HepG2 (cell line): Measurements from ENCODE around the gene DNM3. TPM values are rescaled to one million over a fixed set of nuclear protein-coding genes. Genes with fewer than 3 reads are reported as not detected.
A peak's percentile ranks its signal among the peaks of the same experiment; 100 is the strongest.

Experiments used
- ATF7-NPFF ChIP-seq: sonication (generic); formaldehyde crosslinking; IDR thresholded peaks from 2 replicates; pipeline ENCODE4 v1.8.1; 2023; ENCODE audit warnings: mild to moderate bottlenecking, low read depth, missing genetic modification reagents, moderate library complexity
- ATRX ChIP-seq: sonication (generic); formaldehyde crosslinking; IDR thresholded peaks from 2 replicates; pipeline ENCODE4 v1.4.0; 2020; ENCODE audit warnings: missing genetic modification reagents, borderline replicate concordance
- BHLHE40 ChIP-seq: IDR thresholded peaks from 2 replicates; pipeline ENCODE4 v1.6.1; 2011; ENCODE audit warnings: low read length, improper control_type of control experiment
- CAMTA2 ChIP-seq: sonication (generic); formaldehyde crosslinking; IDR thresholded peaks from 2 replicates; pipeline ENCODE4 v1.4.0; 2020; ENCODE audit warnings: mild to moderate bottlenecking, missing genetic modification reagents, borderline replicate concordance
- DMAP1 ChIP-seq: IDR thresholded peaks from 2 replicates; pipeline ENCODE4 v1.6.1; 2016
- ESRRA ChIP-seq: sonication (generic); formaldehyde crosslinking; IDR thresholded peaks from 2 replicates; pipeline ENCODE4 v1.5.1; 2020; ENCODE audit warnings: mild to moderate bottlenecking, low read depth, missing genetic modification reagents
- HCFC1 ChIP-seq: fragments of 150-350 bp; IDR thresholded peaks from 2 replicates; pipeline ENCODE4 v1.6.1; 2014; ENCODE audit warnings: low read depth, low read length
- KDM4B ChIP-seq: sonication (generic); formaldehyde crosslinking; IDR thresholded peaks from 2 replicates; pipeline ENCODE4 v1.4.0; 2020; ENCODE audit warnings: missing genetic modification reagents
- PAWR ChIP-seq: sonication (generic); formaldehyde crosslinking; IDR thresholded peaks from 2 replicates; pipeline ENCODE4 v1.4.0; 2020; ENCODE audit warnings: missing genetic modification reagents, mild to moderate bottlenecking, borderline replicate concordance
- SETDB1 ChIP-seq: sonication (generic); formaldehyde crosslinking; IDR thresholded peaks from 2 replicates; pipeline ENCODE4 v1.5.1; 2020; ENCODE audit warnings: missing genetic modification reagents, mild to moderate bottlenecking, borderline replicate concordance
- SMYD3 ChIP-seq: sonication (generic); formaldehyde crosslinking; IDR thresholded peaks from 2 replicates; pipeline ENCODE4 v1.8.1; 2023; ENCODE audit warnings: mild to moderate bottlenecking, missing genetic modification reagents
- SRY ChIP-seq: sonication (generic); formaldehyde crosslinking; IDR thresholded peaks from 2 replicates; pipeline ENCODE4 v1.8.0; 2022; ENCODE audit warnings: mild to moderate bottlenecking, missing genetic modification reagents
- TAF1 ChIP-seq: sonication (generic); formaldehyde crosslinking; IDR thresholded peaks from 2 replicates; pipeline ENCODE4 v1.4.0; 2020; ENCODE audit warnings: missing genetic modification reagents
- ZNF17 ChIP-seq: sonication (generic); formaldehyde crosslinking; IDR thresholded peaks from 2 replicates; pipeline ENCODE4 v1.5.0; 2020; ENCODE audit warnings: mild to moderate bottlenecking, missing genetic modification reagents
- ZNF230 ChIP-seq: sonication (generic); formaldehyde crosslinking; IDR thresholded peaks from 2 replicates; pipeline ENCODE4 v1.4.0; 2020; ENCODE audit warnings: mild to moderate bottlenecking, missing genetic modification reagents
- ZNF589 ChIP-seq: sonication (generic); formaldehyde crosslinking; conservative IDR thresholded peaks from 2 replicates; pipeline ENCODE4 v1.8.0; 2022; ENCODE audit warnings: mild to moderate bottlenecking, moderate library complexity, missing genetic modification reagents
- ZNF616 ChIP-seq: sonication (generic); formaldehyde crosslinking; IDR thresholded peaks from 2 replicates; pipeline ENCODE4 v1.5.0; 2020; ENCODE audit warnings: low read depth, mild to moderate bottlenecking, missing genetic modification reagents
- polyA plus RNA-seq, 8 experiments: library from polyadenylated mRNA; depleted of rRNA in 3 of 8; stranded (reverse) in 7 of 8; unstranded in 1 of 8; fragments of >200 nt; fragmentation: Illumina TruSeq in 4 of 8; extraction: Trizol in 4 of 8; gene quantifications; 2 replicates each; pipeline versions ENCODE4 v1.2.1 to v1.2.3, GENCODE V29; 2011 to 2016; ENCODE audit warnings: low read depth in 4 of 8, missing spikeins in 1 of 8, mixed read lengths in 1 of 8; ENCODE audit not compliant: insufficient read depth in 1 of 8
- total RNA-seq, 5 experiments: library from RNA; depleted of rRNA; stranded (reverse); fragments of >200 nt; fragmentation: Illumina TruSeq; extraction: Trizol; gene quantifications; 2 replicates each; pipeline ENCODE4 v1.2.3, GENCODE V29; 2016; ENCODE audit warnings: low read depth in 1 of 5
- TF ChIP-seq, protein P1 (sequence below): IDR thresholded peaks from 2 replicates; pipeline ENCODE4 v1.6.1; 2012; ENCODE audit warnings: low read depth, low read length, improper control_type of control experiment
- TF ChIP-seq, protein P2 (sequence below): sonication (generic); formaldehyde crosslinking; IDR thresholded peaks from 2 replicates; pipeline ENCODE4 v1.5.0; 2020; ENCODE audit warnings: missing genetic modification reagents, mild to moderate bottlenecking, borderline replicate concordance
- TF ChIP-seq, protein P3 (sequence below): sonication (generic); formaldehyde crosslinking; IDR thresholded peaks from 2 replicates; pipeline ENCODE4 v1.8.1; 2023; ENCODE audit warnings: mild to moderate bottlenecking, missing genetic modification reagents
- TF ChIP-seq, protein P4 (sequence below): fragments of 450-650 bp; IDR thresholded peaks from 2 replicates; pipeline ENCODE4 v1.6.1; 2017; ENCODE audit warnings: mild to moderate bottlenecking
- TF ChIP-seq, protein P5 (sequence below): sonication (generic); formaldehyde crosslinking; IDR thresholded peaks from 2 replicates; pipeline ENCODE4 v1.8.1; 2023; ENCODE audit warnings: mild to moderate bottlenecking, inconsistent platforms, moderate library complexity, missing genetic modification reagents, borderline replicate concordance

Gene DNM3
- total and polyA plus RNA-seq, 2 of the 13 experiments (the other 11 are each of a cell fraction or from before 2014, with no cell fraction given) = 0.05 TPM; not detected in 1

DNA sequence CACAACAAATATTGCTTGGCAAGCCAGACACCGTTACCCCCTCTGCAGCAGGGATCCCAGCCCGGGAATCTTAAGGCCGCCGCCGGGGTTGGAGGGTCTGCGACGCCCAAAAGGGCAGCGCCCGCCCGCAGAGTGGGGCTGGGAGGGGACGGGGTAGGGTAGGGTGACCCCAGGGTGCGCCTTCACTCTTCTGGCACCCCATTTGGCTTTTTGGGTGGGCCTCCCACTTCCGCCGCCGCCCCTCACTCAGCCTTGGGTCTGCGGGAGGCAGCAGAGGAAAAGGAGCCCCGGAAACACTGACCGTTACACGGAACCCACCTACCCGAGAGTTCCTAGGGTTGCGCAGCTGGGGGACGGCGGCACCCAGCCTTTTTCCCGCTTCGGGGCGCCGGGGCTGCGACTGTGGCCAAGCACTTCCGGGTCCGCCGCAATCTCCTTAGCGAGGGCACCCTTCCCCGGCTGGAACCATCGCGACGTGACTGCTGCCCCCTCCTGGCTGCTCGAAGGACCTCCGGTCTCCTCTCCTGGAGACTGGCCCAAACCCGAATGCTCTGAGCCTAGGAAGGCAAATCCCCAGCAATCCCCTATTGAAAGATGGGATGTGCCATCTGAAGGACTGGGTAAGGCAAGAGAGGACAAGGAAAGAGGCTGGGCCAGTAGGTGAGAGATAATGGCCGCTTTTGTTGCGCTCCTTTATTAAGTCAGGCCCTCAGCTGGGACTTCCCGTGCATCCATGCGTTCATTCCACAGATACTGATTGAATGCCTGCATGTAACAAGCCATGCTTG lies 602.6 kb downstream of the DNM3 start, which contains the start of gene PIGC (continued):
- TF ChIP-seq, protein P1, sequence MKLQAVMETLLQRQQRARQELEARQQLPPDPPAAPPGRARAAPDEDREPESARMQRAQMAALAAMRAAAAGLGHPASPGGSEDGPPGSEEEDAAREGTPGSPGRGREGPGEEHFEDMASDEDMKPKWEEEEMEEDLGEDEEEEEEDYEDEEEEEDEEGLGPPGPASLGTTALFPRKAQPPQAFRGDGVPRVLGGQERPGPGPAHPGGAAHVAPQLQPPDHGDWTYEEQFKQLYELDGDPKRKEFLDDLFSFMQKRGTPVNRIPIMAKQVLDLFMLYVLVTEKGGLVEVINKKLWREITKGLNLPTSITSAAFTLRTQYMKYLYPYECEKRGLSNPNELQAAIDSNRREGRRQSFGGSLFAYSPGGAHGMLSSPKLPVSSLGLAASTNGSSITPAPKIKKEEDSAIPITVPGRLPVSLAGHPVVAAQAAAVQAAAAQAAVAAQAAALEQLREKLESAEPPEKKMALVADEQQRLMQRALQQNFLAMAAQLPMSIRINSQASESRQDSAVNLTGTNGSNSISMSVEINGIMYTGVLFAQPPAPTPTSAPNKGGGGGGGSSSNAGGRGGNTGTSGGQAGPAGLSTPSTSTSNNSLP = no peak
- TF ChIP-seq ZNF230 (peak; percentile 88; the same call in 1 of the 2 replicates), HCFC1 (peak; percentile 28; the same call in 1 of the 2 replicates), BHLHE40 (no peak), ZNF589 (CRISPR knock-in tag) (no peak), ATF7-NPFF (CRISPR knock-in tag) (0 out of 2 replicates have a peak, but pooled peaks have one; percentile 23), PAWR (0 out of 2 replicates have a peak, but pooled peaks have one; percentile 32), SMYD3 (CRISPR knock-in tag) (no peak), SRY (CRISPR knock-in tag) (peak; percentile 73; the same call in 1 of the 2 replicates), KDM4B (CRISPR knock-in tag) (peak; percentile 88; the same call in 1 of the 2 replicates), TAF1 (CRISPR knock-in tag) (peak; percentile 80), SETDB1 (CRISPR knock-in tag) (peak; percentile 40; the same call in 1 of the 2 replicates), ZNF616 (CRISPR knock-in tag) (no peak), ATRX (CRISPR knock-in tag) (no peak), ZNF17 (CRISPR knock-in tag) (no peak), ESRRA (no peak), DMAP1 (CRISPR knock-in tag) (peak; percentile 76; the same call in 1 of the 2 replicates), CAMTA2 (CRISPR knock-in tag) (no peak; the same call in 1 of the 2 replicates)
- TF ChIP-seq, protein P2, sequence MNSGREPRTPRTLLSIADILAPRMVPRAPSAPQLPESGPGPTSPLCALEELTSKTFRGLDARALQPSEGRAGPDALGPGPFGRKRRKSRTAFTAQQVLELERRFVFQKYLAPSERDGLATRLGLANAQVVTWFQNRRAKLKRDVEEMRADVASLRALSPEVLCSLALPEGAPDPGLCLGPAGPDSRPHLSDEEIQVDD (CRISPR knock-in tag) = no peak; the same call in 1 of the 2 replicates
- TF ChIP-seq, protein P3, sequence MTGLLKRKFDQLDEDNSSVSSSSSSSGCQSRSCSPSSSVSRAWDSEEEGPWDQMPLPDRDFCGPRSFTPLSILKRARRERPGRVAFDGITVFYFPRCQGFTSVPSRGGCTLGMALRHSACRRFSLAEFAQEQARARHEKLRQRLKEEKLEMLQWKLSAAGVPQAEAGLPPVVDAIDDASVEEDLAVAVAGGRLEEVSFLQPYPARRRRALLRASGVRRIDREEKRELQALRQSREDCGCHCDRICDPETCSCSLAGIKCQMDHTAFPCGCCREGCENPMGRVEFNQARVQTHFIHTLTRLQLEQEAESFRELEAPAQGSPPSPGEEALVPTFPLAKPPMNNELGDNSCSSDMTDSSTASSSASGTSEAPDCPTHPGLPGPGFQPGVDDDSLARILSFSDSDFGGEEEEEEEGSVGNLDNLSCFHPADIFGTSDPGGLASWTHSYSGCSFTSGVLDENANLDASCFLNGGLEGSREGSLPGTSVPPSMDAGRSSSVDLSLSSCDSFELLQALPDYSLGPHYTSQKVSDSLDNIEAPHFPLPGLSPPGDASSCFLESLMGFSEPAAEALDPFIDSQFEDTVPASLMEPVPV (CRISPR knock-in tag) = no peak
- TF ChIP-seq, protein P4, sequence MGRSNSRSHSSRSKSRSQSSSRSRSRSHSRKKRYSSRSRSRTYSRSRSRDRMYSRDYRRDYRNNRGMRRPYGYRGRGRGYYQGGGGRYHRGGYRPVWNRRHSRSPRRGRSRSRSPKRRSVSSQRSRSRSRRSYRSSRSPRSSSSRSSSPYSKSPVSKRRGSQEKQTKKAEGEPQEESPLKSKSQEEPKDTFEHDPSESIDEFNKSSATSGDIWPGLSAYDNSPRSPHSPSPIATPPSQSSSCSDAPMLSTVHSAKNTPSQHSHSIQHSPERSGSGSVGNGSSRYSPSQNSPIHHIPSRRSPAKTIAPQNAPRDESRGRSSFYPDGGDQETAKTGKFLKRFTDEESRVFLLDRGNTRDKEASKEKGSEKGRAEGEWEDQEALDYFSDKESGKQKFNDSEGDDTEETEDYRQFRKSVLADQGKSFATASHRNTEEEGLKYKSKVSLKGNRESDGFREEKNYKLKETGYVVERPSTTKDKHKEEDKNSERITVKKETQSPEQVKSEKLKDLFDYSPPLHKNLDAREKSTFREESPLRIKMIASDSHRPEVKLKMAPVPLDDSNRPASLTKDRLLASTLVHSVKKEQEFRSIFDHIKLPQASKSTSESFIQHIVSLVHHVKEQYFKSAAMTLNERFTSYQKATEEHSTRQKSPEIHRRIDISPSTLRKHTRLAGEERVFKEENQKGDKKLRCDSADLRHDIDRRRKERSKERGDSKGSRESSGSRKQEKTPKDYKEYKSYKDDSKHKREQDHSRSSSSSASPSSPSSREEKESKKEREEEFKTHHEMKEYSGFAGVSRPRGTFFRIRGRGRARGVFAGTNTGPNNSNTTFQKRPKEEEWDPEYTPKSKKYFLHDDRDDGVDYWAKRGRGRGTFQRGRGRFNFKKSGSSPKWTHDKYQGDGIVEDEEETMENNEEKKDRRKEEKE = no peak
- TF ChIP-seq, protein P5, sequence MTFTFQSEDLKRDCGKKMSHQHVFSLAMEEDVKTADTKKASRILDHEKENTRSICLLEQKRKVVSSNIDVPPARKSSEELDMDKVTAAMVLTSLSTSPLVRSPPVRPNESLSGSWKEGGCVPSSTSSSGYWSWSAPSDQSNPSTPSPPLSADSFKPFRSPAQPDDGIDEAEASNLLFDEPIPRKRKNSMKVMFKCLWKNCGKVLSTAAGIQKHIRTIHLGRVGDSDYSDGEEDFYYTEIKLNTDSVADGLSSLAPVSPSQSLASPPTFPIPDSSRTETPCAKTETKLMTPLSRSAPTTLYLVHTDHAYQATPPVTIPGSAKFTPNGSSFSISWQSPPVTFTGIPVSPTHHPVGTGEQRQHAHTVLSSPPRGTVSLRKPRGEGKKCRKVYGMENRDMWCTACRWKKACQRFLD (CRISPR knock-in tag) = 0 out of 2 replicates have a peak, but pooled peaks have one; percentile 46
